Measurements from ENCODE around the gene B3GALT5. TPM values are rescaled to one million over a fixed set of nuclear protein-coding genes. Genes with fewer than 3 reads are reported as not detected.

B3GALT5 gene
- total RNA-seq, 3 donors from 2014 or later = 2.3 to 2.9 TPM; not detected in 1

DNA sequence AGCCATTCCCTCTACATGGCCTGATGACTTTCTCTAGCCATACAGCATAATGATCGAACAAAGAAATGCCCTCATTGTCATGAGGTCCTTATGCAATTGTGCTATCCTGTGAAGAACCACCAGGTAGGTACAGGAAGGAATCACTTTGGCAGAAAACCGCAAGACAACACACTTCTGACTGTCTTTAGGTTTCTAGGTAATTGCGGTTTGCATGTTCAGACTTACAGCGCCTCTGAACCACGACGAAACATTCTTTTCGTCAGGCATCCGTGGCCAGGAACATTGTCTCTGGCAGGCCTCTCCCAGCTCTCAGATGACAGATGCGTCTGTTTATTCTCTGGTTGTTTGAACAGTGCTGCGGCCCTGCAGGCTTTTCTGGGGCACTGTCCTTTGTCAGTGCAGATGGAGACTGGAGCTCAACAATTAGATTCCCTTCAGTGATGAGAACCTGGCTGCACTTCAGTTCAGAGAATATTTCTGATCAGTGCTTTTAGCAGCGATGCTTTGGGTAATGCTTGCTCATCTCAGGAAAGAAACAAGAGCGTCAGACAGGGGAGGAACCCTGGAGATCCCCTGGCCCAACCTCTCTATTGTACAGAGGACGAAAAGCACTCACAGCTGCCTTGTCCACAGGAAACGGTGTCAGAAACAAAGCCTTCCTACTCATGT lies 63.4 kb downstream of the B3GALT5 start:
- no peaks in the 10 kb centered on the region for H3K9me3 ChIP-seq
- no peaks in the 10 kb centered on the region for H3K4me1 ChIP-seq
- H3K36me3 ChIP-seq = no peaks in the 10 kb centered on the region
- no peaks in the 10 kb centered on the region for H3K27me3 ChIP-seq
- DNase-seq (ENCODE audit: low spot score in 2 of 2) = peak in 1 of 2 donors; percentile 72
- TF ChIP-seq POLR2AphosphoS5 (IDR thresholded peaks at IDR 0.05) = no peak
- TF ChIP-seq CTCF (IDR thresholded peaks at IDR 0.05) = peak in 1 of 3 donors; percentile 51
- H3K27ac ChIP-seq = peak overlapping the region; percentile 14 to 43
- no peak overlapping the region for H3K4me3 ChIP-seq
- intact Hi-C loops (cut with DNase I; ENCODE audit: low total_unique reads) = no loop called here

DNA sequence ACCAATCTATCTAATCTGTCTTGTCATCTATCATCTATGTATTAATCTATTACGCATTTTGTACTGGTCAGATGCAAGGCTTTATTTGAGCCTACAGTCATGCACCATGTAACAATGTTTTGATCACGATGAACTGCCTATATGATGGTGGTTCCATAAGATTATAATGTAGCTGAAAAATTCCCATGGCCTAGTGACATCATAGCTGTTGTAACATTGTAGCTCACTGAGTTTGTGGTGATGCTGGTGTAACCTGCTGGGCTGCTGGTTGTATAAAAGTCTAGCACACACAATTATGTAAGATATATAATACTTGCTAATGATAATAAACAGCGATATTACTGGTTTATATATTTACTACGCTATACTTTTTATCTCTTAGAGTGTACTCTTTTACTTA lies 67.5 kb downstream of the B3GALT5 start:
- Histone ChIP-seq H3K9me3 (no peaks in the 10 kb centered on the region), H3K36me3 (no peaks in the 10 kb centered on the region), H3K4me3 (no peak overlapping the region), H3K4me1 (no peaks in the 10 kb centered on the region), H3K27ac (no peak overlapping the region), H3K27me3 (no peaks in the 10 kb centered on the region)
- no peak for DNase-seq (ENCODE audit: low spot score in 2 of 2)
- TF ChIP-seq CTCF (IDR thresholded peaks at IDR 0.05) (no peak), POLR2A (IDR thresholded peaks at IDR 0.05) (no peak), POLR2AphosphoS5 (IDR thresholded peaks at IDR 0.05) (no peak)
- intact Hi-C loops (cut with DNase I; ENCODE audit: low total_unique reads) = no loop called here

- Histone ChIP-seq H3K27ac (peak overlapping the region in 1 of 2 donors; percentile 54), H3K4me3 (no peak overlapping the region), H3K27me3 (no peaks in the 10 kb centered on the region), H3K9me3 (no peaks in the 10 kb centered on the region), H3K36me3 (no peaks in the 10 kb centered on the region), H3K4me1 (no peaks in the 10 kb centered on the region)
- no peak for DNase-seq (ENCODE audit: low spot score in 2 of 2)
- TF ChIP-seq CTCF (IDR thresholded peaks at IDR 0.05) = no peak
- TF ChIP-seq POLR2AphosphoS5 (IDR thresholded peaks at IDR 0.05) = no peak
- TF ChIP-seq POLR2A (IDR thresholded peaks at IDR 0.05) = no peak
- intact Hi-C loops (cut with DNase I; ENCODE audit: low total_unique reads) = no loop called here
Measured at GRCh38 chr21:39681257-39681656, 68.5 kb downstream of the B3GALT5 start.

GRCh38 chr21:39681845-39682244 lies 69.1 kb downstream of the B3GALT5 start:
- TF ChIP-seq POLR2AphosphoS5 (IDR thresholded peaks at IDR 0.05) (no peak), POLR2A (IDR thresholded peaks at IDR 0.05) (no peak), CTCF (IDR thresholded peaks at IDR 0.05) (no peak)
- no peaks in the 10 kb centered on the region for H3K27me3 ChIP-seq
- intact Hi-C loops (cut with DNase I; ENCODE audit: low total_unique reads) = no loop called here
- no peak overlapping the region for H3K4me3 ChIP-seq
- no peak for DNase-seq (ENCODE audit: low spot score in 2 of 2)
- no peaks in the 10 kb centered on the region for H3K4me1 ChIP-seq
- H3K36me3 ChIP-seq = no peaks in the 10 kb centered on the region
- H3K9me3 ChIP-seq = no peaks in the 10 kb centered on the region
- peak overlapping the region in 1 of 2 donors; percentile 54 for H3K27ac ChIP-seq

GRCh38 chr21:39685236-39685635 lies 72.5 kb downstream of the B3GALT5 start:
- TF ChIP-seq CTCF (IDR thresholded peaks at IDR 0.05) (no peak), POLR2A (IDR thresholded peaks at IDR 0.05) (no peak), POLR2AphosphoS5 (IDR thresholded peaks at IDR 0.05) (no peak)
- no peaks in the 10 kb centered on the region for H3K36me3 ChIP-seq
- intact Hi-C loops (cut with DNase I; ENCODE audit: low total_unique reads) = no loop called here

More at GRCh38 chr21:39685236-39685635, 72.5 kb downstream of the B3GALT5 start:
- no peaks in the 10 kb centered on the region for H3K9me3 ChIP-seq
- no peak overlapping the region for H3K4me3 ChIP-seq
- no peaks in the 10 kb centered on the region for H3K4me1 ChIP-seq
- DNase-seq (ENCODE audit: low spot score in 2 of 2) = no peak
- H3K27ac ChIP-seq = no peak overlapping the region
- H3K27me3 ChIP-seq = no peaks in the 10 kb centered on the region

Measured in breast epithelium (tissue), 4 donors.